Ammon's horn (tissue), 1 donor: ENCODE measurements around the gene CHRNA7.

ENCODE experiments used
- DNase-seq: peaks from one replicate; pipeline ENCODE4 v3.0.0-alpha.2; 2016; ENCODE audit warnings: low spot score

The CHRNA7 gene

GRCh38 chr15:32089851-32090359, 59.6 kb downstream of the CHRNA7 start:
- DNase-seq = no peak

- no peak for DNase-seq
Measured at GRCh38 chr15:32091505-32092380, 61.4 kb downstream of the CHRNA7 start.

GRCh38 chr15:32096213-32096612, 65.9 kb downstream of the CHRNA7 start:
- no peak for DNase-seq

GRCh38 chr15:32096916-32097617, 66.8 kb downstream of the CHRNA7 start:
- DNase-seq = no peak

- DNase-seq = no peak
Measured at GRCh38 chr15:32098033-32098432, 67.7 kb downstream of the CHRNA7 start.

- DNase-seq = no peak
Measured at GRCh38 chr15:32099097-32099785, 68.9 kb downstream of the CHRNA7 start.

- DNase-seq = no peak
Measured at GRCh38 chr15:32099956-32100684, 69.8 kb downstream of the CHRNA7 start.

GRCh38 chr15:32104061-32104995, 74.0 kb downstream of the CHRNA7 start:
- no peak for DNase-seq

- peak; percentile 8 for DNase-seq
Measured at GRCh38 chr15:32105258-32106241, 75.2 kb downstream of the CHRNA7 start.

GRCh38 chr15:32106401-32107381, 76.4 kb downstream of the CHRNA7 start:
- DNase-seq = no peak

- no peak for DNase-seq
Measured at GRCh38 chr15:32107477-32108080, 77.3 kb downstream of the CHRNA7 start.

GRCh38 chr15:32108661-32109060, 78.3 kb downstream of the CHRNA7 start:
- no peak for DNase-seq

- no peak for DNase-seq
Measured at GRCh38 chr15:32112101-32112500, 81.8 kb downstream of the CHRNA7 start.

- no peak for DNase-seq
Measured at GRCh38 chr15:32113224-32113623, 82.9 kb downstream of the CHRNA7 start.

- no peak for DNase-seq
Measured at GRCh38 chr15:32117122-32117521, 86.8 kb downstream of the CHRNA7 start.

GRCh38 chr15:32119286-32119685, 89.0 kb downstream of the CHRNA7 start:
- DNase-seq = no peak

GRCh38 chr15:32119694-32120330, 89.5 kb downstream of the CHRNA7 start:
- DNase-seq = no peak
